ENCODE data around the gene RASL11A.
"Not testable (repeated sequence)": the region's sequence is repeated elsewhere in the genome, so short reads cannot be mapped to it uniquely, and the experiment has no call there.

RASL11A gene

GRCh38 chr13:27267596-27267995 lies 3.0 kb upstream of the RASL11A start:
- no peak for DNase-seq (ENCODE audit: low read depth)

GRCh38 chr13:27269114-27269665 lies 1.4 kb upstream of the RASL11A start:
- DNase-seq (ENCODE audit: low read depth), result peak; percentile 28

- DNase-seq (ENCODE audit: low read depth), result no peak
These were observed 1.0 kb downstream of the RASL11A start for GRCh38 chr13:27271570-27272096.

GRCh38 chr13:27273658-27274425 lies 3.2 kb downstream of the RASL11A start:
- DNase-seq (ENCODE audit: low read depth), result peak; percentile 90

GRCh38 chr13:27274631-27275030 lies 4.0 kb downstream of the RASL11A start:
- DNase-seq (ENCODE audit: low read depth), result no peak

- peak; percentile 83 for DNase-seq (ENCODE audit: low read depth)
These were observed 5.6 kb downstream of the RASL11A start for GRCh38 chr13:27276188-27276587.

- DNase-seq (ENCODE audit: low read depth), result no peak
These were observed 8.9 kb downstream of the RASL11A start for GRCh38 chr13:27279506-27279905.

GRCh38 chr13:27280009-27280656 lies 9.5 kb downstream of the RASL11A start:
- peak; percentile 42 for DNase-seq (ENCODE audit: low read depth)

GRCh38 chr13:27280841-27281240 lies 10.2 kb downstream of the RASL11A start:
- no peak for DNase-seq (ENCODE audit: low read depth)

- no peak for DNase-seq (ENCODE audit: low read depth)
These were observed 10.8 kb downstream of the RASL11A start for GRCh38 chr13:27281420-27281819.

GRCh38 chr13:27283906-27284493 lies 13.4 kb downstream of the RASL11A start:
- DNase-seq (ENCODE audit: low read depth), result peak; percentile 66

GRCh38 chr13:27288392-27288791 lies 17.8 kb downstream of the RASL11A start:
- DNase-seq (ENCODE audit: low read depth), result no peak

GRCh38 chr13:27289011-27289665 lies 18.5 kb downstream of the RASL11A start:
- DNase-seq (ENCODE audit: low read depth), result no peak

GRCh38 chr13:27290715-27291114 lies 20.1 kb downstream of the RASL11A start:
- DNase-seq (ENCODE audit: low read depth), result no peak

GRCh38 chr13:27291967-27292366 lies 21.3 kb downstream of the RASL11A start:
- DNase-seq (ENCODE audit: low read depth), result not testable (repeated sequence)

GRCh38 chr13:27293076-27293691 lies 22.6 kb downstream of the RASL11A start:
- no peak for DNase-seq (ENCODE audit: low read depth)

GRCh38 chr13:27293873-27294515 lies 23.4 kb downstream of the RASL11A start:
- DNase-seq (ENCODE audit: low read depth), result no peak

GRCh38 chr13:27295096-27295495 lies 24.5 kb downstream of the RASL11A start:
- no peak for DNase-seq (ENCODE audit: low read depth)

GRCh38 chr13:27295660-27296059 lies 25.0 kb downstream of the RASL11A start:
- no peak for DNase-seq (ENCODE audit: low read depth)

GRCh38 chr13:27296496-27296895 lies 25.9 kb downstream of the RASL11A start:
- DNase-seq (ENCODE audit: low read depth), result no peak

GRCh38 chr13:27298849-27299248 lies 28.2 kb downstream of the RASL11A start:
- DNase-seq (ENCODE audit: low read depth), result no peak

Measured in EH (cell line).